NCI-H526 treated with DMSO at 0.1 percent for 48 hours (cell line): Measurements from ENCODE around the gene GPC1.

Source experiments
- DNase-seq: peaks from one replicate; lab custom pipeline; 2025; lab: John Stamatoyannopoulos, UW

GPC1 gene

GRCh38 chr2:240442891-240443715, 7.6 kb downstream of the GPC1 start:
- DNase-seq = no peak

GRCh38 chr2:240443891-240444301, 8.4 kb downstream of the GPC1 start:
- DNase-seq = no peak

GRCh38 chr2:240444464-240444863, 9.0 kb downstream of the GPC1 start:
- no peak for DNase-seq

GRCh38 chr2:240445961-240446663, 10.6 kb downstream of the GPC1 start:
- DNase-seq = no peak

GRCh38 chr2:240446664-240447175, 11.3 kb downstream of the GPC1 start:
- no peak for DNase-seq

GRCh38 chr2:240447331-240447730, 11.9 kb downstream of the GPC1 start:
- DNase-seq = no peak

- no peak for DNase-seq
Observed at GRCh38 chr2:240447934-240448333, 12.5 kb downstream of the GPC1 start.

GRCh38 chr2:240448387-240449274, 13.2 kb downstream of the GPC1 start:
- DNase-seq = no peak

GRCh38 chr2:240449764-240450531, 14.5 kb downstream of the GPC1 start:
- peak; percentile 90 for DNase-seq

GRCh38 chr2:240450532-240451107, 15.2 kb downstream of the GPC1 start:
- no peak for DNase-seq

GRCh38 chr2:240451108-240451611, 15.7 kb downstream of the GPC1 start:
- DNase-seq = no peak

- DNase-seq = no peak
Observed at GRCh38 chr2:240451791-240452461, 16.5 kb downstream of the GPC1 start.

- peak; percentile 35 for DNase-seq
Observed at GRCh38 chr2:240452462-240453256, 17.2 kb downstream of the GPC1 start.

- no peak for DNase-seq
Observed at GRCh38 chr2:240453461-240454105, 18.1 kb downstream of the GPC1 start.

GRCh38 chr2:240454106-240454901, 18.8 kb downstream of the GPC1 start:
- no peak for DNase-seq

GRCh38 chr2:240455272-240455646, 19.8 kb downstream of the GPC1 start:
- DNase-seq = no peak

- DNase-seq = no peak
Observed at GRCh38 chr2:240455647-240456446, 20.4 kb downstream of the GPC1 start.
